SU-DHL-6 (cell line): ENCODE results near the gene GRIK2.

Experiments
- CTCF ChIP-seq: fragments of 200-600 bp; sonication (generic); IDR thresholded peaks from one replicate; pipeline ENCODE4 v1.5.1; 2017; ENCODE audit warnings: antibody characterized with exemption, mild to moderate bottlenecking, low read length, moderate library complexity; ENCODE audit not compliant: insufficient read depth, poor library complexity, severe bottlenecking
- EZH2phosphoT487 ChIP-seq: fragments of 200-600 bp; sonication (generic), shearing (Covaris generic); conservative IDR thresholded peaks from 2 replicates; pipeline ENCODE4 v1.6.1; 2018; ENCODE audit warnings: mild to moderate bottlenecking, antibody characterized with exemption, low read length, moderate library complexity, mixed read lengths

GRCh38 chr6:102118034-102118433 lies 724.5 kb downstream of the GRIK2 start:
- no peak for TF ChIP-seq CTCF
- TF ChIP-seq EZH2phosphoT487 = no peak
